ENCODE measurements around the gene PNLIPRP3. TPM values are rescaled to one million over a fixed set of nuclear protein-coding genes. Genes with fewer than 3 reads are reported as not detected.

The PNLIPRP3 gene
- total and polyA plus RNA-seq, 2 of the 4 experiments (the other 2 are of a cell fraction) = not detected

DNA sequence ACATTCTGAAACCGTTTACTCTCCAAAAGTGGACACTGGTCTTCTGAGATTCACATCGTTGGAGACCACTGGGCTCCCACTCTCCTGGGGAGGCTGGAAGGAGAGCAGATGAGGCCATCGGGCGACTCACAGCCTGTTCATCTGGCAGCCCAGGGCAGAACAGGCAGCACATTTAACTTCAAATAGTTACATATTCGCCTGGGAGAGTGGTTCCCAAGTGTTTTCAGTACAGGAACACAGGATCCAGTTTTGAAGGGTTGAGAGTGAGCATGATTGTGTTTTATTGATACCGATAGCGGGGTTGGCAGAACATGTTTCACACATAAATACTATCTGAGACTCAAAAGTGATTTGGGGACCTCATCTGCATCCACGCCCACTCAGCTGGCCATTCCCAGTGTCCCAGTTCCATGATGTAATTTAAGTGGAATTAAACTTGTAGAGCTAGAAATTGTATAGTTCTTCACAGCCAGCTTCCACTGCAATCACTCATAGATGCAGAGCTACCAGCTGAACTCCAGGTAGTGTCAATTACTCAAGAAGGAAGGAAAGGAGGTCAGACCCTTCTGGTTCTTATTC, 95.2 kb downstream of the PNLIPRP3 start:
- H3K27ac ChIP-seq (ENCODE audit: insufficient read depth, low read length) = no peak overlapping the region
- no peak overlapping the region for H4K8ac ChIP-seq (ENCODE audit: low read depth in 2 of 2, low read length in 2 of 2)
- H3K9me1 ChIP-seq (ENCODE audit: insufficient read depth, low read length) = no peaks in the 10 kb centered on the region
- H3K9me3 ChIP-seq (ENCODE audit: control insufficient read depth, insufficient read depth, low read length) = no peaks in the 10 kb centered on the region
- intact Hi-C loops (cut with micrococcal nuclease) = loop anchor here (5.0 kb wide), 1 partner anchor 264 kb away; no protein-coding TSS in a partner anchor
- H2BK5ac ChIP-seq (ENCODE audit: low read depth, low read length, poor library complexity, severe bottlenecking) = no peak overlapping the region
- TF ChIP-seq CHD1 (IDR thresholded peaks at IDR 0.05; ENCODE audit: low read depth, low read length) = no peak
- no peak for TF ChIP-seq CTCF (conservative IDR thresholded peaks at IDR 0.05; ENCODE audit: low read depth, low read length)
- no peak for TF ChIP-seq RAD21 (IDR thresholded peaks at IDR 0.05; ENCODE audit: low read length)
- TF ChIP-seq MAFK (IDR thresholded peaks at IDR 0.05; ENCODE audit: low read depth, low read length) = no peak
- TF ChIP-seq NFE2L2 (IDR thresholded peaks at IDR 0.05; ENCODE audit: low read depth, low read length) = no peak
- TF ChIP-seq RCOR1 (IDR thresholded peaks at IDR 0.05; ENCODE audit: insufficient replicate concordance, low read length) = no peak
- no peak for TF ChIP-seq RFX5 (IDR thresholded peaks at IDR 0.05; ENCODE audit: low read depth, low read length)
- TF ChIP-seq, protein P1, sequence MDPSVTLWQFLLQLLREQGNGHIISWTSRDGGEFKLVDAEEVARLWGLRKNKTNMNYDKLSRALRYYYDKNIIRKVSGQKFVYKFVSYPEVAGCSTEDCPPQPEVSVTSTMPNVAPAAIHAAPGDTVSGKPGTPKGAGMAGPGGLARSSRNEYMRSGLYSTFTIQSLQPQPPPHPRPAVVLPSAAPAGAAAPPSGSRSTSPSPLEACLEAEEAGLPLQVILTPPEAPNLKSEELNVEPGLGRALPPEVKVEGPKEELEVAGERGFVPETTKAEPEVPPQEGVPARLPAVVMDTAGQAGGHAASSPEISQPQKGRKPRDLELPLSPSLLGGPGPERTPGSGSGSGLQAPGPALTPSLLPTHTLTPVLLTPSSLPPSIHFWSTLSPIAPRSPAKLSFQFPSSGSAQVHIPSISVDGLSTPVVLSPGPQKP (IDR thresholded peaks at IDR 0.05; ENCODE audit: borderline replicate concordance, low read depth, low read length) = no peak
- TF ChIP-seq CEBPB (IDR thresholded peaks at IDR 0.05; ENCODE audit: low read depth, low read length) = no peak
- no peak for TF ChIP-seq MXI1 (IDR thresholded peaks at IDR 0.05; ENCODE audit: borderline replicate concordance, low read depth, low read length)
- no peak for TF ChIP-seq POLR2A (IDR thresholded peaks at IDR 0.05; ENCODE audit: low read depth, low read length)
- TF ChIP-seq FOS (IDR thresholded peaks at IDR 0.05; ENCODE audit: low read depth, low read length) = no peak
- no peak for TF ChIP-seq SMC3 (IDR thresholded peaks at IDR 0.05; ENCODE audit: low read depth, low read length)
- H3K18ac ChIP-seq (ENCODE audit: low read depth, low read length) = no peak overlapping the region
- in situ Hi-C loops (cut with MboI; ENCODE audit: low sequenced_read_pairs) = no loop called here
- no peaks in the 10 kb centered on the region for H3K79me1 ChIP-seq (ENCODE audit: low read depth in 1 of 2, low read length in 2 of 2)
- no peaks in the 10 kb centered on the region for H3K27me3 ChIP-seq (ENCODE audit: control insufficient read depth, insufficient read depth, low read length)
- no peak overlapping the region for H2AFZ ChIP-seq (replicated peaks; ENCODE audit: low read length, poor library complexity)
- no peak overlapping the region for H3K23ac ChIP-seq (ENCODE audit: low read depth, low read length)
- no CpG with 5 or more reads among the region's 8 CpGs for WGBS, 2 experiments (ENCODE audit: extremely low coverage in 2 of 2, insufficient read length in 1 of 2)
- no peak overlapping the region for H3K4me3 ChIP-seq (ENCODE audit: insufficient read depth, low read depth, low read length)
- no peak overlapping the region for H3K4ac ChIP-seq (ENCODE audit: low read depth, low read length)
- CTCF ChIA-PET = interaction anchor here (1.1 kb wide), 1 partner anchor 16 kb away, joined by 3 read pairs; no protein-coding TSS in a partner anchor
- no TSS peak for BruUV-seq (replicated peaks)
- no peak overlapping the region for H2AK9ac ChIP-seq (replicated peaks; ENCODE audit: low read depth, low read length, poor library complexity)
- H3K4me2 ChIP-seq (ENCODE audit: low read depth, low read length) = no peak overlapping the region
- H4K91ac ChIP-seq (ENCODE audit: insufficient read depth, low read depth, low read length) = no peak overlapping the region
- H2BK15ac ChIP-seq (ENCODE audit: low read depth, low read length) = no peak overlapping the region
- no peak overlapping the region for H3K9ac ChIP-seq (ENCODE audit: low read depth, low read length)
- H2AK5ac ChIP-seq (ENCODE audit: low read depth, low read length) = no peak overlapping the region
- no peak overlapping the region for H4K5ac ChIP-seq (ENCODE audit: low read depth, low read length)
- DNase-seq (no peak), ATAC-seq (ENCODE audit: low read depth) (no peak)
- dilution Hi-C loops (cut with HindIII; ENCODE audit: low sequenced_read_pairs, unreplicated experiment) = no loop called here
- H2BK120ac ChIP-seq (ENCODE audit: low read depth, low read length) = no peak overlapping the region
- no peaks in the 10 kb centered on the region for H3K36me3 ChIP-seq (ENCODE audit: control insufficient read depth, insufficient read depth, low read length)
- no peak overlapping the region for H2BK20ac ChIP-seq (ENCODE audit: low read depth, low read length)
- POLR2A ChIA-PET (ENCODE audit: unreplicated experiment) = no interaction called here
- H3K4me1 ChIP-seq (ENCODE audit: control insufficient read depth, insufficient read depth, low read length) = no peaks in the 10 kb centered on the region
- no peak overlapping the region for H3K14ac ChIP-seq (replicated peaks; ENCODE audit: low read depth, low read length)
- no peaks in the 10 kb centered on the region for H4K20me1 ChIP-seq (ENCODE audit: insufficient read depth, low read length)
- H3K56ac ChIP-seq (ENCODE audit: extremely low read depth, insufficient read depth, low read length) = no peak overlapping the region
